Fibroblast of mammary gland (primary cell): Measurements from ENCODE around the gene SMYD3.
A peak's percentile ranks its signal among the peaks of the same experiment; 100 is the strongest.
"Not testable (repeated sequence)": the region's sequence is repeated elsewhere in the genome, so short reads cannot be mapped to it uniquely, and the experiment has no call there.

Experiments used
- DNase-seq: peaks from one replicate; pipeline ENCODE4 v3.0.0-alpha.2; 2010; ENCODE audit warnings: low read depth
- H3K4me3 ChIP-seq: 2 replicates; pipeline ENCODE4 v1.5.1; 2011; ENCODE audit warnings: low read depth, mild to moderate bottlenecking, low read length, moderate library complexity; ENCODE audit not compliant: control insufficient read depth
- TF ChIP-seq, protein P1 (sequence below): conservative IDR thresholded peaks from 2 replicates; pipeline ENCODE4 v1.5.1; 2011; ENCODE audit warnings: low read depth, low read length, inconsistent platforms; ENCODE audit not compliant: control insufficient read depth, insufficient read depth

SMYD3 gene

GRCh38 chr1:245827301-245827700 lies 679.8 kb downstream of the SMYD3 start:
- H3K4me3 ChIP-seq, result no peak overlapping the region
- TF ChIP-seq, protein P1, sequence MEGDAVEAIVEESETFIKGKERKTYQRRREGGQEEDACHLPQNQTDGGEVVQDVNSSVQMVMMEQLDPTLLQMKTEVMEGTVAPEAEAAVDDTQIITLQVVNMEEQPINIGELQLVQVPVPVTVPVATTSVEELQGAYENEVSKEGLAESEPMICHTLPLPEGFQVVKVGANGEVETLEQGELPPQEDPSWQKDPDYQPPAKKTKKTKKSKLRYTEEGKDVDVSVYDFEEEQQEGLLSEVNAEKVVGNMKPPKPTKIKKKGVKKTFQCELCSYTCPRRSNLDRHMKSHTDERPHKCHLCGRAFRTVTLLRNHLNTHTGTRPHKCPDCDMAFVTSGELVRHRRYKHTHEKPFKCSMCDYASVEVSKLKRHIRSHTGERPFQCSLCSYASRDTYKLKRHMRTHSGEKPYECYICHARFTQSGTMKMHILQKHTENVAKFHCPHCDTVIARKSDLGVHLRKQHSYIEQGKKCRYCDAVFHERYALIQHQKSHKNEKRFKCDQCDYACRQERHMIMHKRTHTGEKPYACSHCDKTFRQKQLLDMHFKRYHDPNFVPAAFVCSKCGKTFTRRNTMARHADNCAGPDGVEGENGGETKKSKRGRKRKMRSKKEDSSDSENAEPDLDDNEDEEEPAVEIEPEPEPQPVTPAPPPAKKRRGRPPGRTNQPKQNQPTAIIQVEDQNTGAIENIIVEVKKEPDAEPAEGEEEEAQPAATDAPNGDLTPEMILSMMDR, result no peak
- DNase-seq, result no peak

DNA sequence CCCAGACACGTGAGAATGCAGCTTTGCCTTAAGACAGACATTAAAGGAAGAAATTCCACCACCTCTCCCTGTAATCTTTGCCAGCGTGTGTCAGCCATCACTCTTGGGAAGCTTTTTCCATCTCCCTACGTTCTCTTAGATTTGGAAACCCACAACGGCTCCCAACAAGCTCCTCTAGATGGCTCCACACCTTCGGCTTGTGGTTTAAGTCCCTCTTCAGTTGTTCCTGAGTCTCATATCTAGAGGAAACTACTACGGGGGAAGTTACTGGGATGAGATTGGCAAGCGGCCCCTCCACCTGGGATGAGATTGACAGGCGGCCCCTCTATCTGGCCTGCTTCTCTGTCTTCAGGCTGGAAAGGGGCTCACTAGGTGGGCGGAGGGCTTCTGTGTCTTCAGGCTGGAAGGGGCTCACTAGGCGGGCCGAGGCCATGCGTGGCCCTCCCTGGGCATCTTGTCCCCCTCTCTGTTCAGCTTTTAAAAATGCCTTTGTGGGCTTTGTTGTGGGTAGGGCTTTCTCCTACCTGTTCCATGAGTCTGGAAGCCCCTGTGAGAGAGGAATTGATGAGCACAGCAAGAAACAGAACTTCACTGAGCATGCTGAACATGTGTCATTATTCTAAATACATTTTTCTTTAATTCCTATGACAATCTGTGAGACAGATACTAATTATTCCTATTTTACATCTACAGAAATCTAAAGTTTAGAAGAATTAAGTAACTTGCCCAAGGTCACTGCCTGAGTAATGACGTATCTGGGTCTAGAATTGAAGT lies 681.8 kb downstream of the SMYD3 start:
- TF ChIP-seq, protein P1, result peak; percentile 12
- DNase-seq, result peak; percentile 26
- no peak overlapping the region for H3K4me3 ChIP-seq

DNA sequence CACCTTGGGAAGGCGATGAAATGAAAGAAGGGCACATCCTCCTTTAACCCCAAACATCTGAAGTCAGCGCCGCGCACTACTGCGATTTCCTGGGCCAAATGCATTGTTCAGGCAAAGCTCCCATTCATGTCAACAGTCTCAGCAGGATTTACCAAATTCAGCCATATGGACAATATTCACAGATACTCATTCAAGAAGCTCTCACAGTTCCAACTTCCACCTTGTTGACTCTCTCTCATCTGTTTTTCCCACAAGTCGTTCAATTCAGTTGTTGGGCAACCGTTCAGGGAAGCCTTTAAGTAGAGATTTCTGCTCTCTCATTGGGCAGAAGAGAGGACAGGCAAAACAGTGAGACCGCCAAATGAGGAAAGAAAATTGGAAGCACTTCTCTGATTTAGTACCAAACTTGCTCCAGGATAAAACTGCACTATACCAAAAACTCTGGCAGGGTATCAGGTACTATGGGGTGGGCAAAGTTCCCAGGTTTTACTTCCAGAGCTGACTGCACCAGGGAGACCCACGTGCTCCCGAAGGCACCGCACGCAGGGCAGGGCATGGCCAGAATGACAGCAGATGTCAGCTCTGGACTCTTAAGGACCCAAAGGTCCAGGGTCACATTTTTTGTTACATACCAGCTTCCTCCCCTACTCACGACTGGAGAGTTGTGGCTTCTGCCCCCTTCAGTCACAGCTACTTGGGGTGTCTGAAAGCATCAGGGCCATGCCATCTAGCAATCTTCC lies 683.5 kb downstream of the SMYD3 start:
- peak; percentile 93 for DNase-seq
- TF ChIP-seq, protein P1, result no peak
- H3K4me3 ChIP-seq, result peak overlapping the region; percentile 8

DNA sequence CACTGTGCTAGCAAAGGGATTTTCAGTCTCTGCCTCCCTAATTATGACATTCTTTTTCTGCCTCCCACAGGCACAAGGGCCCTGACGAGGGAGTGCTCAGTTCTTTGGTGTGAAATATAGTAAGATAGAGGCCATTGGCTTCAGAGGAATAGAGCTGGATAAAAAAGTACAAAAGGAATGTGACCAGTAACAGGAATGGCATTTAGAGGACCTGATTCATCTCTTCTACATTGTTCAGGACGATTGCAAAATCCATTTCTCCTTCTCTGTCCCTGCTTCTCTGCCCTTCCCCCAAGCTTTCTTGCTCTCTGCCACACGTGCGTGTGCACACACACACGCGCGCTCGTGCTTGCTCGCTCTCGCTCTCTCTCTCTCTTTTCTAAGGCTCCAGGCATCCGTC lies 684.1 kb downstream of the SMYD3 start:
- TF ChIP-seq, protein P1, result no peak
- peak; percentile 97 for DNase-seq
- H3K4me3 ChIP-seq, result peak overlapping the region; percentile 8

DNA sequence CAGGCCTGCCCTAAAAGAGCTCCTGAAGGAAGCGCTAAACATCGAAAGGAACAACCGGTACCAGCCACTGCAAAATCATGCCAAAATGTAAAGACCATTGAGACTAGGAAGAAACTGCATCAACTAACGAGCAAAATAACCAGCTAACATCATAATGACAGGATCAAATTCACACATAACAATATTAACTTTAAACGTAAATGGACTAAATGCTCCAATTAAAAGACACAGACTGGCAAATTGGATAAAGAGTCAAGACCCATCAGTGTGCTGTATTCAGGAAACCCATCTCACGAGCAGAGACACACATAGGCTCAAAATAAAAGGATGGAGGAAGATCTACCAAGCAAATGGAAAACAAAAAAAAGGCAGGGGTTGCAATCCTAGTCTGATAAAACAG lies 688.7 kb downstream of the SMYD3 start:
- DNase-seq, H3K4me3 ChIP-seq: not testable (repeated sequence)

DNA sequence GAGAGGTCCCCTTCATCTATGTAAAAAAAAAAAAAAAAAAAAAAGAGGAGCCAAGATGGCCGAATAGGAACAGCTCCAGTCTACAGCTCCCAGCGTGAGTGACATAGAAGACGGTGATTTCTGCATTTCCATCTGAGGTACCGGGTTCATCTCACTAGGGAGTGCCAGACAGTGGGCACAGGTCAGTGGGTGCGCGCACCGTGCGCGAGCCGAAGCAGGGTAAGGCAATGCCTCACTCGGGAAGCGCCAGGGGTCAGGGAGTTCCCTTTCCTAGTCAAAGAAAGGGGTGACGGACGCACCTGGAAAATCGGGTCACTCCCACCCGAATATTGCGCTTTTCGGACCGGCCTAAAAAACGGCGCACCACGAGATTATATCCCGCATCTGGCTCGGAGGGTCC lies 690.6 kb downstream of the SMYD3 start:
- not testable (repeated sequence) for DNase-seq, H3K4me3 ChIP-seq

GRCh38 chr1:245814651-245815050 lies 692.4 kb downstream of the SMYD3 start:
- TF ChIP-seq, protein P1, result no peak
- no peak for DNase-seq
- H3K4me3 ChIP-seq, result no peak overlapping the region

DNA sequence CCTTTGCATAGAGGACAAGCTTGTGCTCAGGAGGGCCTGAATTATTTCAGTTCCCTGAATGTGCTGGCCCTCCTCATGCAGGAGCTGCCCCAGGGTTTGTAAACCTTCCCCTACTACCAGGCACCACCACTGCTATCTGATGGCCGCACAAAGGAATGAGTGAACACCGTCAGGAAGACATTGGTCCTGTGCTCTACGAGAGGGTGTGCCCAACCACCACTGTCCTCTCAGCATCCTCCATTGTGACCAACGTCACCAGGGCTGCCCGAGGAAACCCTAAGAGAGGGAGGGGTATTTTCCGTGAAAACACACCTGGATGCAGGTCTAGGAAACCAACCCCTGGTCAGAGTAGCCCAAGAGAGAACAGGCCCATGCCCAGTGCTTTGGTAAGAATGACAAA lies 694.8 kb downstream of the SMYD3 start:
- DNase-seq, result no peak
- H3K4me3 ChIP-seq, result no peak overlapping the region
- TF ChIP-seq, protein P1, result no peak
